Uterus (tissue), 2 donors: Measurements from ENCODE around the gene FAM118B.

Experiments
- POLR2A ChIP-seq, 2 donors: fragments of 450-650 bp; IDR thresholded peaks; one replicate each; pipeline ENCODE4 v1.6.1; 2016; ENCODE audit warnings: antibody characterized with exemption in 2 of 2, mild to moderate bottlenecking in 1 of 2, moderate library complexity in 1 of 2
- TF ChIP-seq, protein P1 (sequence below), 4 experiments: fragments of 200-600 bp in 2 of 4; fragments of 450-650 bp in 2 of 4; sonication (generic) in 2 of 4; IDR thresholded peaks; one replicate each; pipeline ENCODE4 v1.5.1; 2016 to 2019; ENCODE audit warnings: antibody characterized with exemption in 4 of 4, mild to moderate bottlenecking in 2 of 4, moderate library complexity in 1 of 4

DNA sequence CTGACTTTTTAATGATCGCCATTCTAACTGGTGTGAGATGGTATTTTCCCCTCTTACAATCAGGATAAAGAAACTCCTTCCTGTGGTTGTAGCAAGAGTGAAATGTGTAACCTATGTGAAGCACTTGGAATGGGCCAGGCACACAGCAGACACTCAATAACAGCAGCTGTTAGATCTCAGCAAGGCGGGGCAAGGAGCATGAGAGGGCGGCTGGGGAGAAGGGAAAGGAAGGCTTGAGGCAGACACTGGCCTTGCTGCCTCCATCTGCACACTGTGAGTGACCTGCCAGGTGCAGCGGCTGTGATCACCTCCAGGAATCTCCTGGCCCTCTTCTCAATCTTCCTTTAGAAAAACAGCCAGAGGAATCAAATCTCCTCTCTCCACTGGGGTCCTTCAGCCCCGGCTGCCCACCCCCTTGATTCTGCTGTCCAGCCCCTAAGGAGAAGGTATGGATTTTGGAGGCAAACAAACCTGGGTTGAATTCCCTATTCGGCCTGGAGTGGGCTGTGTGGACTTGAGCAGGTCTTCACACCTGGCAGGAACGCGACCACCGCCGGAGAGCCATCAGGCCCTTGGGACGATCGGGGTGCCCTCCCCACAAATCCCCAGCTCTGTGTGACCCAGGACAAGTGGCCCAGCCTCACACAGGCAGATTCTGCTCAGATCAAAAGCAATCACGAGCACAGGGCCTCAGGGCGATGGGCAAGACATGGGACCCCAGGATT is 49.1 kb upstream of the FAM118B start:
- TF ChIP-seq, protein P1, sequence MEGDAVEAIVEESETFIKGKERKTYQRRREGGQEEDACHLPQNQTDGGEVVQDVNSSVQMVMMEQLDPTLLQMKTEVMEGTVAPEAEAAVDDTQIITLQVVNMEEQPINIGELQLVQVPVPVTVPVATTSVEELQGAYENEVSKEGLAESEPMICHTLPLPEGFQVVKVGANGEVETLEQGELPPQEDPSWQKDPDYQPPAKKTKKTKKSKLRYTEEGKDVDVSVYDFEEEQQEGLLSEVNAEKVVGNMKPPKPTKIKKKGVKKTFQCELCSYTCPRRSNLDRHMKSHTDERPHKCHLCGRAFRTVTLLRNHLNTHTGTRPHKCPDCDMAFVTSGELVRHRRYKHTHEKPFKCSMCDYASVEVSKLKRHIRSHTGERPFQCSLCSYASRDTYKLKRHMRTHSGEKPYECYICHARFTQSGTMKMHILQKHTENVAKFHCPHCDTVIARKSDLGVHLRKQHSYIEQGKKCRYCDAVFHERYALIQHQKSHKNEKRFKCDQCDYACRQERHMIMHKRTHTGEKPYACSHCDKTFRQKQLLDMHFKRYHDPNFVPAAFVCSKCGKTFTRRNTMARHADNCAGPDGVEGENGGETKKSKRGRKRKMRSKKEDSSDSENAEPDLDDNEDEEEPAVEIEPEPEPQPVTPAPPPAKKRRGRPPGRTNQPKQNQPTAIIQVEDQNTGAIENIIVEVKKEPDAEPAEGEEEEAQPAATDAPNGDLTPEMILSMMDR (IDR thresholded peaks at IDR 0.05): no peak
- no peak for TF ChIP-seq POLR2A (IDR thresholded peaks at IDR 0.05)
